HG02642 (cell line): ENCODE data around the gene C18orf63.

Experiments used
- ATAC-seq: cut with Tn5 transposase; IDR thresholded peaks from one replicate; pipeline ENCODE4 v1.9.1; 2021; ENCODE audit warnings: mild to moderate bottlenecking; ENCODE audit not compliant: unreplicated experiment, poor library complexity

C18orf63 gene

GRCh38 chr18:74368901-74369705 is 53.5 kb downstream of the C18orf63 start:
- no peak for ATAC-seq

GRCh38 chr18:74370115-74370514 is 54.5 kb downstream of the C18orf63 start:
- no peak for ATAC-seq

GRCh38 chr18:74373428-74373827 is 57.8 kb downstream of the C18orf63 start:
- no peak for ATAC-seq

- ATAC-seq = no peak
These were observed 60.4 kb downstream of the C18orf63 start for GRCh38 chr18:74375999-74376398.

GRCh38 chr18:74376523-74376922 is 60.9 kb downstream of the C18orf63 start:
- ATAC-seq = no peak

GRCh38 chr18:74377776-74378175 is 62.1 kb downstream of the C18orf63 start:
- ATAC-seq = no peak

- no peak for ATAC-seq
These were observed 62.6 kb downstream of the C18orf63 start for GRCh38 chr18:74378179-74378682.

GRCh38 chr18:74380916-74381315 is 65.3 kb downstream of the C18orf63 start:
- no peak for ATAC-seq

GRCh38 chr18:74381621-74382295 is 66.1 kb downstream of the C18orf63 start:
- ATAC-seq = no peak

GRCh38 chr18:74382481-74383017 is 66.9 kb downstream of the C18orf63 start:
- no peak for ATAC-seq

- ATAC-seq = no peak
These were observed 71.7 kb downstream of the C18orf63 start for GRCh38 chr18:74387383-74387782.

GRCh38 chr18:74388227-74388626 is 72.6 kb downstream of the C18orf63 start:
- no peak for ATAC-seq

- no peak for ATAC-seq
These were observed 73.7 kb downstream of the C18orf63 start for GRCh38 chr18:74389171-74389927.

- ATAC-seq = no peak
These were observed 74.4 kb downstream of the C18orf63 start for GRCh38 chr18:74389991-74390390.

GRCh38 chr18:74390900-74391299 is 75.3 kb downstream of the C18orf63 start:
- ATAC-seq = no peak

- no peak for ATAC-seq
These were observed 76.7 kb downstream of the C18orf63 start for GRCh38 chr18:74392323-74392722.

GRCh38 chr18:74395006-74395405 is 79.4 kb downstream of the C18orf63 start:
- ATAC-seq = no peak

GRCh38 chr18:74395648-74396154 is 80.1 kb downstream of the C18orf63 start:
- no peak for ATAC-seq

GRCh38 chr18:74396171-74397169 is 80.8 kb downstream of the C18orf63 start:
- no peak for ATAC-seq
